IMR-90 (cell line): Measurements from ENCODE around the gene ABI3BP.

Experiments
- BHLHE40 ChIP-seq: fragments of 150-350 bp; IDR thresholded peaks from 2 replicates; pipeline ENCODE4 v1.6.1; 2016; ENCODE audit warnings: mild to moderate bottlenecking, low read depth, low read length
- CTCF ChIP-seq: conservative IDR thresholded peaks from 2 replicates; pipeline ENCODE4 v1.5.1; 2012; ENCODE audit warnings: mild to moderate bottlenecking, low read depth, low read length, improper control_type of control experiment
- ELK1 ChIP-seq: fragments of 150-350 bp; IDR thresholded peaks from 2 replicates; pipeline ENCODE4 v1.6.1; 2016; ENCODE audit warnings: low read depth, mild to moderate bottlenecking, low read length, moderate library complexity, borderline replicate concordance
- FOS ChIP-seq: fragments of 150-350 bp; IDR thresholded peaks from 2 replicates; pipeline ENCODE4 v1.6.1; 2016; ENCODE audit warnings: low read depth, low read length
- MAFK ChIP-seq: IDR thresholded peaks from 2 replicates; pipeline ENCODE4 v1.6.1; 2012; ENCODE audit warnings: low read depth, low read length, improper control_type of control experiment
- MAZ ChIP-seq: IDR thresholded peaks from 2 replicates; pipeline ENCODE4 v1.6.1; 2012; ENCODE audit warnings: low read depth, mild to moderate bottlenecking, low read length, improper control_type of control experiment, moderate library complexity, borderline replicate concordance
- MXI1 ChIP-seq: IDR thresholded peaks from 2 replicates; pipeline ENCODE4 v1.6.1; 2012; ENCODE audit warnings: low read depth, mild to moderate bottlenecking, low read length, moderate library complexity, borderline replicate concordance
- POLR2A ChIP-seq: IDR thresholded peaks from 2 replicates; pipeline ENCODE4 v1.6.1; 2012; ENCODE audit warnings: mild to moderate bottlenecking, low read depth, low read length
- RAD21 ChIP-seq: IDR thresholded peaks from 2 replicates; pipeline ENCODE4 v1.6.1; 2012; ENCODE audit warnings: low read length, improper control_type of control experiment
- RFX5 ChIP-seq: IDR thresholded peaks from 2 replicates; pipeline ENCODE4 v1.8.0; 2012; ENCODE audit warnings: low read depth, mild to moderate bottlenecking, low read length, moderate library complexity
- SMC3 ChIP-seq: fragments of 150-350 bp; IDR thresholded peaks from 2 replicates; pipeline ENCODE4 v1.6.1; 2016; ENCODE audit warnings: low read depth, mild to moderate bottlenecking, antibody characterized with exemption, low read length, moderate library complexity
- USF2 ChIP-seq: fragments of 150-350 bp; IDR thresholded peaks from 2 replicates; pipeline ENCODE4 v1.6.1; 2017; ENCODE audit warnings: mild to moderate bottlenecking, antibody characterized with exemption, low read length, low read depth

- TF ChIP-seq POLR2A (no peak), CTCF (no peak), MAFK (no peak), SMC3 (no peak), MXI1 (no peak), RFX5 (no peak), ELK1 (no peak), FOS (no peak), MAZ (no peak), BHLHE40 (no peak), RAD21 (no peak), USF2 (no peak)
Measured at GRCh38 chr3:100850701-100851100, 142.5 kb downstream of the ABI3BP start.
